Suprapubic skin (tissue), 4 donors: ENCODE measurements around the gene CTXN2. TPM values are rescaled to one million over a fixed set of nuclear protein-coding genes. Genes with fewer than 3 reads are reported as not detected.

Source experiments
- DNase-seq, 2 donors: peaks; one replicate each; pipeline ENCODE4 v3.0.0-alpha.2; 2019; ENCODE audit warnings: low spot score in 2 of 2
- H3K27ac ChIP-seq: fragments of 200-600 bp; sonication (generic); one replicate; pipeline ENCODE4 v1.5.1; 2019
- H3K27me3 ChIP-seq: fragments of 200-600 bp; sonication (generic); one replicate; pipeline ENCODE4 v1.5.1; 2019
- H3K36me3 ChIP-seq: fragments of 200-600 bp; sonication (generic); one replicate; pipeline ENCODE4 v1.5.1; 2019
- H3K4me1 ChIP-seq: fragments of 200-600 bp; sonication (generic); one replicate; pipeline ENCODE4 v1.5.1; 2019
- H3K4me3 ChIP-seq: fragments of 200-600 bp; sonication (generic); one replicate; pipeline ENCODE4 v1.5.1; 2019; ENCODE audit warnings: mild to moderate bottlenecking
- H3K9me3 ChIP-seq: fragments of 200-600 bp; sonication (generic); one replicate; pipeline ENCODE4 v1.5.1; 2019
- CTCF ChIP-seq, 2 donors: fragments of 200-600 bp in 1 of 2; fragments of 450-650 bp in 1 of 2; sonication (generic) in 1 of 2; IDR thresholded peaks; one replicate each; pipeline ENCODE4 v1.5.1; 2016 to 2019; ENCODE audit warnings: antibody characterized with exemption in 2 of 2, mild to moderate bottlenecking in 1 of 2, moderate library complexity in 1 of 2
- EP300 ChIP-seq: sonication (generic); formaldehyde crosslinking; IDR thresholded peaks from one replicate; pipeline ENCODE4 v1.6.1; 2017; ENCODE audit warnings: antibody characterized with exemption
- POLR2A ChIP-seq, 2 donors: fragments of 450-650 bp; IDR thresholded peaks; one replicate each; pipeline ENCODE4 v1.6.1; 2017; ENCODE audit warnings: antibody characterized with exemption in 2 of 2, mild to moderate bottlenecking in 2 of 2, moderate library complexity in 2 of 2
- POLR2AphosphoS5 ChIP-seq, 3 donors: sonication (generic); formaldehyde crosslinking; IDR thresholded peaks; one replicate each; pipeline ENCODE4 v1.6.1; 2017; ENCODE audit warnings: antibody characterized with exemption in 3 of 3
- WGBS: methylation state at CpG from one replicate; pipeline ENCODE4 v1.1.5; 2018; 5-methylcytosine and 5-hydroxymethylcytosine counted together
- total RNA-seq, 4 donors: library from RNA; depleted of rRNA; stranded (reverse); fragments of >200 nt; gene quantifications; one replicate each; pipeline ENCODE4 v1.1.0, GENCODE V29; 2016

The CTXN2 gene
- not detected for total RNA-seq

GRCh38 chr15:48191574-48192225 is at the start of gene CTXN2:
Gene CTXN2 (plus strand): TSS chr15:48191665. CDS start chr15:48201301, 9,636 bp downstream.
- H3K27ac ChIP-seq: no peak within 1 kb of the TSS
- H3K4me3 ChIP-seq: no peak within 1 kb of the TSS
- DNase-seq: no peak
- TF ChIP-seq POLR2AphosphoS5 (IDR thresholded peaks at IDR 0.05) (no peak), EP300 (no peak), CTCF (IDR thresholded peaks at IDR 0.05) (no peak), POLR2A (IDR thresholded peaks at IDR 0.05) (no peak)
- H3K4me1 ChIP-seq: peaks cover 3% of the 10 kb centered on the region
- H3K9me3 ChIP-seq: no peaks in the 10 kb centered on the region
- no peaks in the 10 kb centered on the region for H3K36me3 ChIP-seq
- 11% methylated on average over 31 of the region's 31 CpGs for WGBS
- peaks cover 7% of the 10 kb centered on the region for H3K27me3 ChIP-seq

- Histone ChIP-seq H3K9me3 (no peaks in the 10 kb centered on the region), H3K36me3 (no peaks in the 10 kb centered on the region), H3K27me3 (no peaks in the 10 kb centered on the region), H3K4me1 (peaks cover 5% of the 10 kb centered on the region), H3K27ac (no peak overlapping the region), H3K4me3 (no peak overlapping the region)
- WGBS: 55% methylated on average over 1 of the region's 1 CpG
- TF ChIP-seq EP300 (no peak), POLR2A (IDR thresholded peaks at IDR 0.05) (no peak), POLR2AphosphoS5 (IDR thresholded peaks at IDR 0.05) (no peak), CTCF (IDR thresholded peaks at IDR 0.05) (no peak)
- DNase-seq: no peak
Measured at GRCh38 chr15:48143856-48144255, 47.6 kb upstream of the CTXN2 start.

- 55% methylated on average over 1 of the region's 1 CpG for WGBS
- H3K4me1 ChIP-seq: peaks cover 5% of the 10 kb centered on the region
- no peaks in the 10 kb centered on the region for H3K9me3 ChIP-seq
- H3K27me3 ChIP-seq: no peaks in the 10 kb centered on the region
- DNase-seq: no peak
- H3K4me3 ChIP-seq: no peak overlapping the region
- H3K27ac ChIP-seq: no peak overlapping the region
- TF ChIP-seq POLR2AphosphoS5 (IDR thresholded peaks at IDR 0.05): no peak
- TF ChIP-seq CTCF (IDR thresholded peaks at IDR 0.05): no peak
- no peak for TF ChIP-seq EP300
- TF ChIP-seq POLR2A (IDR thresholded peaks at IDR 0.05): no peak
- H3K36me3 ChIP-seq: no peaks in the 10 kb centered on the region
Measured at GRCh38 chr15:48144889-48145288, 46.6 kb upstream of the CTXN2 start.

GRCh38 chr15:48145923-48146322 is 45.5 kb upstream of the CTXN2 start:
- Histone ChIP-seq H3K27ac (no peak overlapping the region), H3K4me1 (peaks cover 5% of the 10 kb centered on the region), H3K27me3 (no peaks in the 10 kb centered on the region), H3K36me3 (no peaks in the 10 kb centered on the region), H3K9me3 (no peaks in the 10 kb centered on the region), H3K4me3 (no peak overlapping the region)
- TF ChIP-seq CTCF (IDR thresholded peaks at IDR 0.05) (no peak), POLR2AphosphoS5 (IDR thresholded peaks at IDR 0.05) (no peak), POLR2A (IDR thresholded peaks at IDR 0.05) (no peak), EP300 (no peak)
- DNase-seq: no peak

GRCh38 chr15:48147358-48147757 is 44.1 kb upstream of the CTXN2 start:
- TF ChIP-seq POLR2AphosphoS5 (IDR thresholded peaks at IDR 0.05) (no peak), CTCF (IDR thresholded peaks at IDR 0.05) (no peak), EP300 (no peak), POLR2A (IDR thresholded peaks at IDR 0.05) (no peak)
- no peaks in the 10 kb centered on the region for H3K36me3 ChIP-seq
- peaks cover 5% of the 10 kb centered on the region for H3K4me1 ChIP-seq
- H3K4me3 ChIP-seq: no peak overlapping the region
- no peaks in the 10 kb centered on the region for H3K9me3 ChIP-seq
- no peak overlapping the region for H3K27ac ChIP-seq
- H3K27me3 ChIP-seq: no peaks in the 10 kb centered on the region
- no peak for DNase-seq
